IMR-90 (cell line): ENCODE measurements around the gene FBN1. TPM values are rescaled to one million over a fixed set of nuclear protein-coding genes. Genes with fewer than 3 reads are reported as not detected.

Experiments used
- ATAC-seq: fragments of 200-7000 bp; cut with Tn5 transposase; 2 replicates; pipeline ENCODE4 v1.9.1; 2020; ENCODE audit warnings: low read depth, mild to moderate bottlenecking, moderate library complexity
- BruUV-seq: library from RNA; stranded (reverse); fragments of 400-500 nt; replicated peaks from 2 replicates; lab custom pipeline; 2021; lab: Mats Ljungman, UMichigan
- CTCF ChIA-PET: fragments of 300-600 bp; formaldehyde crosslinking; extraction: SDS; loops from one replicate; lab custom pipeline; 2021; ENCODE audit warnings: antibody characterized with exemption; lab: Yijun Ruan, JAX
- POLR2A ChIA-PET: fragments of 300-600 bp; sonication (Branson Sonifier 250); formaldehyde crosslinking; loops from one replicate; lab custom pipeline; 2022; ENCODE audit warnings: antibody characterized with exemption; ENCODE audit not compliant: unreplicated experiment; lab: Charles Lee
- DNase-seq: peaks from one replicate; pipeline ENCODE4 v3.0.0; 2013
- H2AFZ ChIP-seq: replicated peaks from 2 replicates; pipeline ENCODE3; 2013; ENCODE audit warnings: low read length, mild to moderate bottlenecking; ENCODE audit not compliant: poor library complexity
- H2AK5ac ChIP-seq: 2 replicates; pipeline ENCODE4 v1.6.1; 2013; ENCODE audit warnings: low read depth, low read length, inconsistent platforms
- H2AK9ac ChIP-seq: replicated peaks from 2 replicates; pipeline ENCODE3; 2013; ENCODE audit warnings: mild to moderate bottlenecking, low read depth, low read length, moderate library complexity; ENCODE audit not compliant: poor library complexity
- H2BK120ac ChIP-seq: 2 replicates; pipeline ENCODE4 v1.6.1; 2013; ENCODE audit warnings: low read depth, low read length, inconsistent platforms
- H2BK15ac ChIP-seq: 3 replicates; pipeline ENCODE4 v1.6.1; 2013; ENCODE audit warnings: low read depth, low read length, inconsistent platforms
- H2BK20ac ChIP-seq: 2 replicates; pipeline ENCODE4 v1.6.1; 2013; ENCODE audit warnings: low read depth, mild to moderate bottlenecking, inconsistent platforms, low read length, moderate library complexity
- H2BK5ac ChIP-seq: 2 replicates; pipeline ENCODE4 v1.6.1; 2013; ENCODE audit warnings: mild to moderate bottlenecking, low read depth, low read length, inconsistent platforms; ENCODE audit not compliant: poor library complexity, severe bottlenecking
- H3K14ac ChIP-seq: replicated peaks from 2 replicates; pipeline ENCODE4 v1.6.1; 2013; ENCODE audit warnings: low read depth, low read length, inconsistent platforms
- H3K18ac ChIP-seq: 2 replicates; pipeline ENCODE4 v1.6.1; 2013; ENCODE audit warnings: low read depth, low read length, control low read depth
- H3K23ac ChIP-seq: 2 replicates; pipeline ENCODE4 v1.6.1; 2013; ENCODE audit warnings: low read depth, low read length, inconsistent platforms
- H3K27ac ChIP-seq: 2 replicates; pipeline ENCODE4 v1.5.1; 2013; ENCODE audit warnings: mild to moderate bottlenecking, control low read depth, low read length; ENCODE audit not compliant: insufficient read depth
- H3K27me3 ChIP-seq: 2 replicates; pipeline ENCODE4 v1.6.1; 2013; ENCODE audit warnings: low read length; ENCODE audit not compliant: control insufficient read depth, insufficient read depth
- H3K36me3 ChIP-seq: 2 replicates; pipeline ENCODE4 v1.6.1; 2013; ENCODE audit warnings: low read length, mixed read lengths; ENCODE audit not compliant: control insufficient read depth, insufficient read depth
- H3K4ac ChIP-seq: 2 replicates; pipeline ENCODE4 v1.6.1; 2013; ENCODE audit warnings: low read depth, low read length, inconsistent platforms
- H3K4me1 ChIP-seq: 2 replicates; pipeline ENCODE4 v1.6.1; 2013; ENCODE audit warnings: low read length, mixed read lengths; ENCODE audit not compliant: control insufficient read depth, insufficient read depth
- H3K4me2 ChIP-seq: 2 replicates; pipeline ENCODE4 v1.6.1; 2013; ENCODE audit warnings: low read depth, mild to moderate bottlenecking, control low read depth, low read length, moderate library complexity
- H3K4me3 ChIP-seq: 2 replicates; pipeline ENCODE4 v1.5.1; 2013; ENCODE audit warnings: low read depth, mild to moderate bottlenecking, control low read depth, low read length, moderate library complexity; ENCODE audit not compliant: insufficient read depth
- H3K56ac ChIP-seq: 2 replicates; pipeline ENCODE4 v1.6.1; 2013; ENCODE audit warnings: low read length, inconsistent platforms; ENCODE audit not compliant: insufficient read depth; ENCODE audit errors: extremely low read depth
- H3K79me1 ChIP-seq, 2 experiments: 2 replicates each; pipeline ENCODE4 v1.6.1; 2013; ENCODE audit warnings: low read length in 2 of 2, inconsistent platforms in 1 of 2, low read depth in 1 of 2
- H3K9ac ChIP-seq: 2 replicates; pipeline ENCODE4 v1.6.1; 2013; ENCODE audit warnings: low read depth, low read length, control low read depth
- H3K9me1 ChIP-seq: 2 replicates; pipeline ENCODE4 v1.6.1; 2013; ENCODE audit warnings: low read length, inconsistent platforms; ENCODE audit not compliant: insufficient read depth
- H3K9me3 ChIP-seq: 2 replicates; pipeline ENCODE4 v1.6.1; 2013; ENCODE audit warnings: low read length; ENCODE audit not compliant: control insufficient read depth, insufficient read depth
- H4K20me1 ChIP-seq: 2 replicates; pipeline ENCODE4 v1.6.1; 2013; ENCODE audit warnings: low read length, inconsistent platforms; ENCODE audit not compliant: insufficient read depth
- H4K5ac ChIP-seq: 2 replicates; pipeline ENCODE4 v1.6.1; 2013; ENCODE audit warnings: mild to moderate bottlenecking, low read depth, low read length, control low read depth
- H4K8ac ChIP-seq, 2 experiments: 2 replicates each; pipeline ENCODE4 v1.6.1; 2013; ENCODE audit warnings: low read depth in 2 of 2, low read length in 2 of 2, control low read depth in 1 of 2, inconsistent platforms in 1 of 2
- H4K91ac ChIP-seq: 2 replicates; pipeline ENCODE4 v1.6.1; 2013; ENCODE audit warnings: low read depth, low read length, inconsistent platforms; ENCODE audit not compliant: insufficient read depth
- BHLHE40 ChIP-seq: fragments of 150-350 bp; IDR thresholded peaks from 2 replicates; pipeline ENCODE4 v1.6.1; 2016; ENCODE audit warnings: mild to moderate bottlenecking, low read depth, low read length
- CEBPB ChIP-seq: IDR thresholded peaks from 2 replicates; pipeline ENCODE4 v1.6.1; 2012; ENCODE audit warnings: low read depth, low read length, improper control_type of control experiment
- CHD1 ChIP-seq: IDR thresholded peaks from 2 replicates; pipeline ENCODE4 v1.6.1; 2012; ENCODE audit warnings: low read depth, low read length, improper control_type of control experiment
- CTCF ChIP-seq: conservative IDR thresholded peaks from 2 replicates; pipeline ENCODE4 v1.5.1; 2012; ENCODE audit warnings: mild to moderate bottlenecking, low read depth, low read length, improper control_type of control experiment
- ELK1 ChIP-seq: fragments of 150-350 bp; IDR thresholded peaks from 2 replicates; pipeline ENCODE4 v1.6.1; 2016; ENCODE audit warnings: low read depth, mild to moderate bottlenecking, low read length, moderate library complexity, borderline replicate concordance
- FOS ChIP-seq: fragments of 150-350 bp; IDR thresholded peaks from 2 replicates; pipeline ENCODE4 v1.6.1; 2016; ENCODE audit warnings: low read depth, low read length
- MAFK ChIP-seq: IDR thresholded peaks from 2 replicates; pipeline ENCODE4 v1.6.1; 2012; ENCODE audit warnings: low read depth, low read length, improper control_type of control experiment
- MAZ ChIP-seq: IDR thresholded peaks from 2 replicates; pipeline ENCODE4 v1.6.1; 2012; ENCODE audit warnings: low read depth, mild to moderate bottlenecking, low read length, improper control_type of control experiment, moderate library complexity, borderline replicate concordance
- MXI1 ChIP-seq: IDR thresholded peaks from 2 replicates; pipeline ENCODE4 v1.6.1; 2012; ENCODE audit warnings: low read depth, mild to moderate bottlenecking, low read length, moderate library complexity, borderline replicate concordance
- NFE2L2 ChIP-seq: fragments of 150-350 bp; IDR thresholded peaks from 2 replicates; pipeline ENCODE4 v1.6.1; 2016; ENCODE audit warnings: low read depth, mild to moderate bottlenecking, low read length
- POLR2A ChIP-seq: IDR thresholded peaks from 2 replicates; pipeline ENCODE4 v1.6.1; 2012; ENCODE audit warnings: mild to moderate bottlenecking, low read depth, low read length
- RAD21 ChIP-seq: IDR thresholded peaks from 2 replicates; pipeline ENCODE4 v1.6.1; 2012; ENCODE audit warnings: low read length, improper control_type of control experiment
- RCOR1 ChIP-seq: IDR thresholded peaks from 2 replicates; pipeline ENCODE4 v1.6.1; 2012; ENCODE audit warnings: mild to moderate bottlenecking, low read length, improper control_type of control experiment; ENCODE audit not compliant: insufficient replicate concordance
- RFX5 ChIP-seq: IDR thresholded peaks from 2 replicates; pipeline ENCODE4 v1.8.0; 2012; ENCODE audit warnings: low read depth, mild to moderate bottlenecking, low read length, moderate library complexity
- SMC3 ChIP-seq: fragments of 150-350 bp; IDR thresholded peaks from 2 replicates; pipeline ENCODE4 v1.6.1; 2016; ENCODE audit warnings: low read depth, mild to moderate bottlenecking, antibody characterized with exemption, low read length, moderate library complexity
- USF2 ChIP-seq: fragments of 150-350 bp; IDR thresholded peaks from 2 replicates; pipeline ENCODE4 v1.6.1; 2017; ENCODE audit warnings: mild to moderate bottlenecking, antibody characterized with exemption, low read length, low read depth
- WGBS, 2 experiments: methylation state at CpG; one replicate each; pipeline versions ENCODE4 v1.1.5 to v1.1.7; 2013; ENCODE audit warnings: missing lambda C conversion rate in 2 of 2; ENCODE audit not compliant: insufficient read length in 1 of 2; ENCODE audit errors: extremely low coverage in 2 of 2; 5-methylcytosine and 5-hydroxymethylcytosine counted together
- dilution Hi-C: fragments of 300-500 bp; cut with HindIII; formaldehyde crosslinking; loops from one replicate; pipeline ENCODE4 v1.14.3; 2018; ENCODE audit warnings: low sequenced_read_pairs; ENCODE audit not compliant: unreplicated experiment
- in situ Hi-C: fragments of 300-500 bp; cut with MboI; formaldehyde crosslinking; loops from 3 replicates; pipeline ENCODE4 v1.14.3; 2019; ENCODE audit warnings: low sequenced_read_pairs, inconsistent platforms, mixed read lengths
- intact Hi-C: fragments of 100-400 bp; cut with micrococcal nuclease; formaldehyde crosslinking; loops from 2 replicates; pipeline ENCODE4 v1.10.0; 2022
- polyA plus RNA-seq, 3 experiments: library from polyadenylated mRNA; depleted of rRNA; stranded (reverse); fragments of >200 nt; gene quantifications; 2 replicates each; pipeline ENCODE4 v1.2.3, GENCODE V29; 2012; ENCODE audit warnings: low replicate concordance in 1 of 3
- total RNA-seq: library from RNA; depleted of rRNA; stranded (reverse); fragments of >200 nt; gene quantifications from 2 replicates; pipeline ENCODE4 v1.2.3, GENCODE V29; 2012

FBN1 gene
- total and polyA plus RNA-seq, 2 of the 4 experiments (the other 2 are of a cell fraction), result 134 to 283 TPM

- ATAC-seq (no peak), DNase-seq (no peak)
- Histone ChIP-seq H2AK5ac (peak overlapping the region; percentile 67; the same call in 1 of the 2 replicates), H2BK120ac (peak overlapping the region; percentile 9; the same call in 1 of the 2 replicates), H3K4ac (peak overlapping the region; percentile 11), H4K8ac (peak overlapping the region in 1 of 2 experiments; percentile 15; a peak in 1 of 4 replicates), H4K91ac (peak overlapping the region; percentile 16), H3K18ac (peak overlapping the region; percentile 3; the same call in 1 of the 2 replicates), H2BK20ac (0 out of 2 replicates have a peak overlapping the region, but pooled peaks have one; percentile 17), H3K4me3 (no peak overlapping the region), H3K4me1 (peaks cover 25% of the 10 kb centered on the region), H3K9ac (no peak overlapping the region), H3K27ac (no peak overlapping the region), H3K9me3 (no peaks in the 10 kb centered on the region), H4K20me1 (no peaks in the 10 kb centered on the region), H2AFZ (no peak overlapping the region), H3K79me1 (peaks cover 40 to 80% of the 10 kb centered on the region in 2 experiments), H3K36me3 (peaks cover 4% of the 10 kb centered on the region; the same call in 1 of the 2 replicates), H2BK15ac (peak overlapping the region; percentile 49; the same call in 2 of the 3 replicates), H4K5ac (no peak overlapping the region), H3K4me2 (no peak overlapping the region), H3K27me3 (no peaks in the 10 kb centered on the region), H3K14ac (peak overlapping the region; percentile 28; the same call in 1 of the 2 replicates), H3K56ac (no peak overlapping the region), H2BK5ac (no peak overlapping the region), H3K23ac (no peak overlapping the region), H2AK9ac (no peak overlapping the region), H3K9me1 (peaks cover 6% of the 10 kb centered on the region)
- CTCF ChIA-PET, result no interaction called here
- dilution Hi-C loops, result no loop called here
- POLR2A ChIA-PET, result no interaction called here
- in situ Hi-C loops, result no loop called here
- intact Hi-C loops, result no loop called here
- BruUV-seq, result no TSS peak
- WGBS, 2 experiments, result 93% methylated on average over 4 of the region's 8 CpGs; no CpG with 5 or more reads in 1 of the 2 experiments
- no peak for TF ChIP-seq RAD21
- TF ChIP-seq POLR2A, result no peak
- TF ChIP-seq MXI1, result no peak
- TF ChIP-seq MAZ, result no peak
- TF ChIP-seq BHLHE40, result no peak
- no peak for TF ChIP-seq CHD1
- no peak for TF ChIP-seq CEBPB
- TF ChIP-seq USF2, result no peak
- no peak for TF ChIP-seq RFX5
- TF ChIP-seq ELK1, result no peak
- TF ChIP-seq SMC3, result no peak
- no peak for TF ChIP-seq NFE2L2
- TF ChIP-seq FOS, result no peak
- TF ChIP-seq RCOR1, result no peak
- TF ChIP-seq CTCF, result no peak
- TF ChIP-seq MAFK, result no peak
These were observed 88.2 kb downstream of the FBN1 start for GRCh38 chr15:48557335-48557734.
